B cell (primary cell): ENCODE results near the gene AMDHD1. TPM values are rescaled to one million over a fixed set of nuclear protein-coding genes. Genes with fewer than 3 reads are reported as not detected.

Experiments used
- ATAC-seq: fragments of 200-7000 bp; cut with Tn5 transposase; one replicate; pipeline ENCODE4 v1.10.0; 2021; ENCODE audit warnings: low read depth, mild to moderate bottlenecking, moderate number of reproducible peaks, moderate library complexity
- CTCF ChIA-PET: fragments of 350-600 bp; sonication (Branson Sonifier 250); formaldehyde crosslinking; loops from one replicate; lab custom pipeline; 2021; ENCODE audit warnings: antibody characterized with exemption, inconsistent platforms; lab: Charles Lee
- POLR2A ChIA-PET: fragments of 350-600 bp; sonication (Branson Sonifier 250); formaldehyde crosslinking; loops from one replicate; lab custom pipeline; 2021; ENCODE audit warnings: antibody characterized with exemption; lab: Charles Lee
- DNase-seq: peaks from one replicate; pipeline ENCODE4 v3.0.0; 2013
- H2AFZ ChIP-seq: 2 replicates; pipeline ENCODE4 v1.6.1; 2012; ENCODE audit warnings: mild to moderate bottlenecking, low read depth, low read length; ENCODE audit not compliant: insufficient read depth, poor library complexity, severe bottlenecking
- H3K27ac ChIP-seq, 2 donors: 1 replicate in 1 of 2; 2 replicates in 1 of 2; pipeline ENCODE4 v1.5.1; 2012 to 2013; ENCODE audit warnings: low read length in 2 of 2, mild to moderate bottlenecking in 2 of 2, moderate library complexity in 1 of 2
- H3K27me3 ChIP-seq, 4 experiments: fragments of 200-600 bp in 1 of 4; sonication (generic) in 1 of 4; replicated peaks in 1 of 4; 1 replicate in 2 of 4; 2 replicates in 2 of 4; pipeline versions ENCODE4 v1.6.1 to v1.7.0; 2013 to 2016; ENCODE audit warnings: low read length in 3 of 4, mild to moderate bottlenecking in 2 of 4, mixed read lengths in 1 of 4, moderate library complexity in 1 of 4; ENCODE audit not compliant: insufficient read depth in 4 of 4, control insufficient read depth in 3 of 4; ENCODE audit errors: control extremely low read depth in 1 of 4
- H3K36me3 ChIP-seq, 2 experiments: replicated peaks in 1 of 2; 1 replicate in 1 of 2; 2 replicates in 1 of 2; pipeline versions ENCODE4 v1.6.1 to v1.7.1; 2013; ENCODE audit warnings: low read length in 1 of 2; ENCODE audit not compliant: insufficient read depth in 2 of 2, control insufficient read depth in 1 of 2; ENCODE audit errors: control extremely low read depth in 1 of 2, extremely low read depth in 1 of 2
- H3K4me1 ChIP-seq, 2 donors: fragments of 200-600 bp in 1 of 2; sonication (generic) in 1 of 2; 1 replicate in 1 of 2; 2 replicates in 1 of 2; pipeline versions ENCODE4 v1.5.1 to v1.6.1; 2013 to 2017; ENCODE audit warnings: low read length in 2 of 2; ENCODE audit not compliant: control insufficient read depth in 2 of 2, insufficient read depth in 2 of 2
- H3K4me2 ChIP-seq: replicated peaks from 2 replicates; pipeline ENCODE3; 2012; ENCODE audit warnings: mild to moderate bottlenecking, low read depth, low read length; ENCODE audit not compliant: poor library complexity, severe bottlenecking
- H3K4me3 ChIP-seq, 5 experiments: fragments of 200-600 bp in 1 of 5; sonication (generic) in 1 of 5; 1 replicate in 3 of 5; 2 replicates in 2 of 5; pipeline versions ENCODE4 v1.5.1 to v1.7.0; 2011 to 2016; ENCODE audit warnings: low read length in 4 of 5, mild to moderate bottlenecking in 4 of 5, low read depth in 2 of 5, control low read depth in 1 of 5, moderate library complexity in 1 of 5; ENCODE audit not compliant: insufficient read depth in 1 of 5; ENCODE audit errors: control extremely low read depth in 1 of 5, extremely low read depth in 1 of 5
- H3K79me2 ChIP-seq: fragments of 200-600 bp; sonication (generic); one replicate; pipeline ENCODE4 v1.6.0; 2016; ENCODE audit warnings: low read length; ENCODE audit not compliant: control insufficient read depth, insufficient read depth
- H3K9ac ChIP-seq: fragments of 200-600 bp; sonication (generic); 2 replicates; pipeline ENCODE4 v1.6.1; 2017; ENCODE audit warnings: mild to moderate bottlenecking, low read length, moderate library complexity
- H3K9me3 ChIP-seq, 3 donors: one replicate each; pipeline versions ENCODE4 v1.6.1 to v1.7.1; 2013; ENCODE audit warnings: low read length in 2 of 3; ENCODE audit not compliant: control insufficient read depth in 2 of 3, insufficient read depth in 1 of 3; ENCODE audit errors: control extremely low read depth in 1 of 3
- H4K20me1 ChIP-seq: 2 replicates; pipeline ENCODE4 v1.6.0; 2012; ENCODE audit warnings: mild to moderate bottlenecking, low read length; ENCODE audit not compliant: insufficient read depth, control insufficient read depth, poor library complexity, severe bottlenecking
- H3K27ac Mint-ChIP-seq: one replicate; pipeline ENCODE4 v1.8.0; 2021; ENCODE audit warnings: mixed read lengths
- H3K27me3 Mint-ChIP-seq: one replicate; pipeline ENCODE4 v1.8.0; 2021; ENCODE audit warnings: mixed read lengths
- H3K4me1 Mint-ChIP-seq: one replicate; pipeline ENCODE4 v1.8.0; 2021; ENCODE audit warnings: mixed read lengths
- H3K4me3 Mint-ChIP-seq: one replicate; pipeline ENCODE4 v1.8.0; 2021; ENCODE audit warnings: mixed read lengths
- H3K9me3 Mint-ChIP-seq: one replicate; pipeline ENCODE4 v1.8.0; 2022; ENCODE audit warnings: mixed read lengths; ENCODE audit not compliant: insufficient read depth
- CTCF ChIP-seq: fragments of 200-600 bp; IDR thresholded peaks from one replicate; pipeline ENCODE4 v1.8.0; 2022; ENCODE audit warnings: antibody characterized with exemption, mild to moderate bottlenecking
- EZH2 ChIP-seq: IDR thresholded peaks from 2 replicates; pipeline ENCODE4 v1.6.1; 2012; ENCODE audit warnings: borderline replicate concordance, low read depth, mild to moderate bottlenecking, moderate library complexity, low read length; ENCODE audit not compliant: insufficient read depth, poor library complexity, severe bottlenecking
- WGBS: methylation state at CpG from one replicate; pipeline ENCODE4 v1.1.5; 2013; ENCODE audit warnings: missing lambda C conversion rate; ENCODE audit not compliant: insufficient coverage; 5-methylcytosine and 5-hydroxymethylcytosine counted together
- intact Hi-C: fragments of 100-400 bp; cut with micrococcal nuclease; formaldehyde crosslinking; loops from one replicate; pipeline ENCODE4 v1.10.0; 2022
- polyA plus RNA-seq: library from polyadenylated mRNA; depleted of rRNA; stranded (reverse); fragments of >200 nt; gene quantifications from 2 replicates; pipeline ENCODE4 v1.2.3, GENCODE V29; 2012
- total RNA-seq, 2 donors: library from RNA; stranded (reverse); fragments of 120-200 nt in 1 of 2; gene quantifications; 1 replicate in 1 of 2; 2 replicates in 1 of 2; pipeline versions ENCODE4 v1.2.3 to v1.2.4, GENCODE V29; 2013 to 2022

Gene AMDHD1
- total and polyA plus RNA-seq, 2 donors (not counting 1 experiment from before 2014, with no cell fraction given) = 1.5 to 2.3 TPM

- no peaks in the 10 kb centered on the region for H3K9me3 ChIP-seq
- ATAC-seq (no peak), DNase-seq (no peak)
- H4K20me1 ChIP-seq = no peaks in the 10 kb centered on the region
- H3K79me2 ChIP-seq = no peaks in the 10 kb centered on the region
- Mint-ChIP-seq H3K27ac (no peak overlapping the region), H3K4me3 (no peak overlapping the region), H3K4me1 (no peaks in the 10 kb centered on the region), H3K27me3 (peaks cover 26% of the 10 kb centered on the region), H3K9me3 (no peaks in the 10 kb centered on the region)
- no peaks in the 10 kb centered on the region for H3K4me1 ChIP-seq
- no peaks in the 10 kb centered on the region for H3K36me3 ChIP-seq
- no peak overlapping the region for H3K9ac ChIP-seq
- H3K4me3 ChIP-seq = no peak overlapping the region
- WGBS = 100% methylated on average over 2 of the region's 3 CpGs
- intact Hi-C loops = no loop called here
- POLR2A ChIA-PET = no interaction called here
- H2AFZ ChIP-seq = no peak overlapping the region
- CTCF ChIA-PET = no interaction called here
- H3K27me3 ChIP-seq = no peaks in the 10 kb centered on the region
- no peak overlapping the region for H3K27ac ChIP-seq
- H3K4me2 ChIP-seq = no peak overlapping the region
- TF ChIP-seq EZH2 (no peak), CTCF (no peak)
Observed at GRCh38 chr12:95909871-95910270, 33.3 kb upstream of the AMDHD1 start.

- DNase-seq (peak; percentile 70), ATAC-seq (peak; percentile 90)
- H3K36me3 ChIP-seq = no peaks in the 10 kb centered on the region
- H3K9me3 Mint-ChIP-seq = peaks cover 2% of the 10 kb centered on the region
- H3K4me2 ChIP-seq = no peak overlapping the region
- no peak overlapping the region for H2AFZ ChIP-seq
- H3K27ac ChIP-seq = no peak overlapping the region
- TF ChIP-seq CTCF (peak; percentile 88), EZH2 (no peak)
- ChIA-PET CTCF (interaction anchor here (0.5 to 5.8 kb wide), 28 partner anchors 10 to 611 kb away, joined by 3 to 112 read pairs (median 3); partner anchors contain the start of genes AMDHD1, CCDC38 and LTA4H), POLR2A (interaction anchor here (0.7 kb wide), 1 partner anchor 80 kb away, joined by 4 read pairs; no protein-coding TSS in a partner anchor)
- peaks cover 0 to 2% (median 0%) of the 10 kb centered on the region in 3 donors for H3K9me3 ChIP-seq
- intact Hi-C loops = loop anchor here (1.0 kb wide), 4 partner anchors 80 to 598 kb away; no protein-coding TSS in a partner anchor
- H3K9ac ChIP-seq = no peak overlapping the region
- H3K27me3 ChIP-seq = peaks cover 0 to 2% (median 0%) of the 10 kb centered on the region in 4 experiments
- H4K20me1 ChIP-seq = no peaks in the 10 kb centered on the region
- peaks cover 3% of the 10 kb centered on the region for H3K27me3 Mint-ChIP-seq
- no peak overlapping the region for H3K27ac Mint-ChIP-seq
- 3% methylated on average over 4 of the region's 7 CpGs for WGBS
- no peak overlapping the region for H3K4me3 Mint-ChIP-seq
- peaks cover 4% of the 10 kb centered on the region in 2 donors for H3K4me1 ChIP-seq
- H3K79me2 ChIP-seq = no peaks in the 10 kb centered on the region
- no peaks in the 10 kb centered on the region for H3K4me1 Mint-ChIP-seq
- no peak overlapping the region for H3K4me3 ChIP-seq
Observed at GRCh38 chr12:95918194-95918993, 24.7 kb upstream of the AMDHD1 start.
